ENCODE results near the gene IL36RN. TPM values are rescaled to one million over a fixed set of nuclear protein-coding genes. Genes with fewer than 3 reads are reported as not detected.

Gene IL36RN
- total RNA-seq (not detected), polyA plus RNA-seq (ENCODE audit: insufficient read depth in 1 of 8, insufficient read length in 8 of 8, low replicate concordance in 1 of 8) (1 to 10 TPM in 1 of 8 donors, under 1 TPM in 1, not detected in 6; 0.16 to 5.0 TPM)
- long read RNA-seq, donor 1, result 0 reads
- long read RNA-seq, donor 2, result 0 reads
- long read RNA-seq, donor 3, result 0 reads
- long read RNA-seq, donor 4, result 0 reads
- long read RNA-seq, donor 5, result 0 reads
- long read RNA-seq, donor 6, result 0 reads
- long read RNA-seq, donor 7, result 0 reads
- long read RNA-seq, donor 8, result 0 reads
- long read RNA-seq, donor 9, result 0 reads
- long read RNA-seq, donor 10, result 0 reads
- long read RNA-seq, donor 11, result 0 reads

DNA sequence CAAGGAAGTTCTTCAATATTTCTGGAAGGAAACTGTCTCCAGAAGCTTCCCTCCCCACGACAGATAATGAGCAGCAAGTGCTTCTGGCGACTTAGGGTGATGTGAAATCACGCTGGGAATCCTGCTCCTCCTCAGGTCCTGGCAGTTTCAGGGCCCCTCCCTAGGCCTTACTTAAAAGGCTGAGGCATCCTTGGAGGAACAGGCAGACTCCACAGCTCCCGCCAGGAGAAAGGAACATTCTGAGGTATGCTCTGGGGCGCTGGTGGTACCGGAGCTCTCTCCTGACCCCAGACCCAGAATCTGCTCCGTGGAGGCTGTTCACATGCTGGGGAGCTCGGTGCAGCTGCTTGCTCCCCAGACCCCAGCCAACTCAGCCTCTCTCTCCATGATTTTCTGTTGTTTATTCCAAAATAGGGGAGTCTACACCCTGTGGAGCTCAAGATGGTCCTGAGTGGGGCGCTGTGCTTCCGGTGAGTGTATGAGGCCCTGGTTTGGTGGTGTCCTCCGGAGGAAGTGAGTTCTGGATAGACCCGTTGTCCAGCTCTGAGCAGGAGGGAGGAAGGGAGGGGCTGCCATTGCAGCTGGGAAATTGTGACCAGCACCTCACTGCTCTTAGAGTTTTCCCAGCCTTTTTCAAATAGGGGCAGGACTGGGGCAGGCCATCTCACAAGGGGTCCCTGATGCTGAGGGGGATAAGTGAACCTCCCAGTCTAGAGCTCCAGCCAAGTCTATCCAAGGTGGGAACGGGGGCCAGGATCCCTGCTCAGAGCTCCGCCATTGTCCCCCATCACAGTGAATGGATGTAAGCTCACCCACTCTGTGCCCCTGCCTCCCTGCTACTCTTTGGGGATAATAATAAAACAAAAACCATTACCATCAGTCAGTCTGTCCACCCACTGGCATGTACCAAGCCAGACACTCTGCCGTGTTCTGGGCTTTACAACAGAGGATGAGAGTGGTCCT, at the start of gene IL36RN:
Gene IL36RN (plus strand): TSS at position 201 of the 963 bp plus-strand sequence. CDS start 241 bp downstream, at position 442.
- no peak within 1 kb of the TSS for H3K4me3 ChIP-seq (ENCODE audit: low read length)
- H3K27me3 ChIP-seq (ENCODE audit: control insufficient read depth, insufficient read depth, low read length), result no peaks in the 10 kb centered on the region
- DNase-seq, result no peak
- no peaks in the 10 kb centered on the region for H3K4me1 ChIP-seq (ENCODE audit: control insufficient read depth, insufficient read depth, low read length)
- 69% methylated on average over 12 of the region's 15 CpGs for WGBS (ENCODE audit: insufficient coverage)
- peaks cover 5% of the 10 kb centered on the region for H3K9me3 ChIP-seq (replicated peaks; ENCODE audit: control insufficient read depth, low read depth, low read length)
- no peak within 1 kb of the TSS for H3K27ac ChIP-seq (ENCODE audit: low read length)
- no peaks in the 10 kb centered on the region for H3K36me3 ChIP-seq (ENCODE audit: control insufficient read depth, insufficient read depth, low read length)

DNA sequence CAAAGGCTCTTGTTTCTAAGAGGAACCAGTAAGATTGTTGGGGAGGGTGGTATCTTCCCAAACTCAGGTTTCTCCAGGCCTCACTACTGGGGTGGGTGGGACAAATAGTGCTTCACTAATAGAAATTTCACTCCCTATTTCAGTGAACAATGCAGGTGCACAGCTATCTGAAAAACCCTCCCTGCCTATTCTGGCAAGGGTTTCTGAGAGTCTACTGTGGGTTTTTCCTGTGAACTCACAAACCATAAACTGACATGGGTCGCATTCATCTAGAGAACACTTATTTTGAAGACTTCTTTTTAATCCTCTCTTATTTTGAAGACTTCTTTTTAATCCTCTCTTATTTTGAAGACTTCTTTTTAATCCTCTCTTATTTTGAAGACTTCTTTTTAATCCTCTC, 49.4 kb upstream of the IL36RN start:
- WGBS (ENCODE audit: insufficient coverage), result no CpG with 5 or more reads among the region's 1 CpG
- H3K27ac ChIP-seq (ENCODE audit: low read length), result no peak overlapping the region
- H3K4me1 ChIP-seq (ENCODE audit: control insufficient read depth, insufficient read depth, low read length), result no peaks in the 10 kb centered on the region
- no peaks in the 10 kb centered on the region for H3K36me3 ChIP-seq (ENCODE audit: control insufficient read depth, insufficient read depth, low read length)
- peaks cover 2% of the 10 kb centered on the region for H3K27me3 ChIP-seq (ENCODE audit: control insufficient read depth, insufficient read depth, low read length)
- no peak overlapping the region for H3K4me3 ChIP-seq (ENCODE audit: low read length)
- DNase-seq, result no peak
- no peaks in the 10 kb centered on the region for H3K9me3 ChIP-seq (replicated peaks; ENCODE audit: control insufficient read depth, low read depth, low read length)

DNA sequence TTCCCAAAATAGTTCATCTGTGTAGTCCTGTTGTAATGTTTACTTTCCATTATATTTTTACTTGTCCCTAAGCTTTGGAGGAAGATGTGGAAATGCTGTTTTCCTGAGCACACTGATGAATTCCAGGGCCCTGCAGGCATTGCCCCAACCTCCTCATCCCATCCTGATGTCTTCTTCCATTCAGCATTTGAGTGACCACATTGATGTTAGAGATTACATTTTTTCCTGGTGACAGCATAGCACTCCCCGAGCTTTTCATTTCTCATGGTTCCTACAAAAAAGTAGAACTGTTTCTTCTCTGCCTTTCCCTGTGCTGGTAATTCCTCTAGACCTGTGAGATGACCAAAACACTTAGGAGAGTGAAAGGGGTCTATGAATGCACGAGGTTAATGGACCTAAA, 48.9 kb upstream of the IL36RN start:
- Histone ChIP-seq H3K9me3 (replicated peaks; ENCODE audit: control insufficient read depth, low read depth, low read length) (no peaks in the 10 kb centered on the region), H3K4me3 (ENCODE audit: low read length) (no peak overlapping the region), H3K27ac (ENCODE audit: low read length) (no peak overlapping the region), H3K27me3 (ENCODE audit: control insufficient read depth, insufficient read depth, low read length) (peaks cover 2% of the 10 kb centered on the region), H3K36me3 (ENCODE audit: control insufficient read depth, insufficient read depth, low read length) (no peaks in the 10 kb centered on the region), H3K4me1 (ENCODE audit: control insufficient read depth, insufficient read depth, low read length) (no peaks in the 10 kb centered on the region)
- DNase-seq, result no peak
- 25% methylated on average over 1 of the region's 2 CpGs for WGBS (ENCODE audit: insufficient coverage)

DNA sequence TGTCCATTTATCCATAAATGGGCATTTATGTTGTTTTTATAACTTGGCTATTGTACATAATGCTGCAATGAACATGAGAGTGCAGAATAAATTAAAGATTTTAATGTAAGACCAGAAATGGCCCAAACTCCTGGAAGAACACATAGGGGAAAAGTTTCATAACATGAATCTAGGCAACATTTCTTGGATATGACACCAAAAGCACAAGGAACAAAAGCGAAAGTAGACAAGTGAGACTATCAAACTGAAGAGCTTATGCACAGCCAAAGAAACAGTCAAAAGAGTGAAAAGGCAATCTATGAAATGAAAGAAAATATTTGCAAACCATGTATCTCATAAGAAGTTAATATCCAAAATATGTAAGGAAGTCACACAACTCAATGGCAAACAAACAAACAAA, 47.9 kb upstream of the IL36RN start:
- no peak for DNase-seq
- Histone ChIP-seq H3K36me3 (ENCODE audit: control insufficient read depth, insufficient read depth, low read length) (no peaks in the 10 kb centered on the region), H3K27me3 (ENCODE audit: control insufficient read depth, insufficient read depth, low read length) (peaks cover 2% of the 10 kb centered on the region), H3K4me1 (ENCODE audit: control insufficient read depth, insufficient read depth, low read length) (no peaks in the 10 kb centered on the region), H3K27ac (ENCODE audit: low read length) (no peak overlapping the region), H3K9me3 (replicated peaks; ENCODE audit: control insufficient read depth, low read depth, low read length) (no peaks in the 10 kb centered on the region), H3K4me3 (ENCODE audit: low read length) (no peak overlapping the region)
- WGBS (ENCODE audit: insufficient coverage), result no CpG with 5 or more reads among the region's 1 CpG

DNA sequence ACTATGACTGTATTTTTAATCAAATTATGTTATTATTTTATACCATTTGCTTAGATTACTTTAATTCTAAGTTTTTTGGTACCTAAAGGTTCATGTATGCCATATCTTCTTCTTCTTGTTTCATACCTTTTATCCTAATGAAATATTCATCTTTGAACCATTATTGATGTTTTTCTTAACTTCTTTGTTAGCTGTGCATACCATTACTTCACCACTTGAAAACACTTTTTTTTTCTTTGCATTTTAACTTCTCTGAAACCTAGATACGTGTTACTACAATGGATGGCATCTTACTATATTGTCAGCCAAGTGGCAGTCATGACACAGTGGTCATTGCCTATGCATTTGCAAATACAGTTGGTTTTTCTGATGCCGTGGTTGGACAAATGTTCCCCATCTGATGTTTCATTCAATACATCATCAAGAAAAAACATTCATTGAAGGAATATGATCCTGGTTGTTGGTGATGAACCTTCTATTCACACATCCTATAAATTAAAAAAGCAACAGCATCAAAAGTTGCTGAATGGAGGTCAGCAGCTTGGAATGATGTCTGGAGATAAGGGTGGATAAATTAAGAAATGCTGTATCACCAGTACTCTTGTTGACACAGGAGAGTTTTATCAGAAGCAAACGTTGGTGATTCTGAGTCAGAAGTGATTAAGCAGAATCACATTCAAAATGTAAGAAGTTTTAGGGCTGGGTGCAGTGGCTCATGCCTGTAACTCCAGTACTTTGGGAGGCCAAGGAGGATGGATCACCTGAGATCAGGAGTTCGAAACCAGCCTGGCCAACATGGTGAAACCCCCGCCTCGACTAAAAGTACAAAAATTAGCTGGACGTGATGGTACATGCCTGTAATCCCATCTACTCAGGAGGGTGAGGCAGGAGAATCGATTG, 46.3 kb upstream of the IL36RN start:
- no peaks in the 10 kb centered on the region for H3K9me3 ChIP-seq (replicated peaks; ENCODE audit: control insufficient read depth, low read depth, low read length)
- DNase-seq, result no peak
- H3K27me3 ChIP-seq (ENCODE audit: control insufficient read depth, insufficient read depth, low read length), result no peaks in the 10 kb centered on the region
- WGBS (ENCODE audit: insufficient coverage), result 80% methylated on average over 6 of the region's 8 CpGs
- no peak overlapping the region for H3K4me3 ChIP-seq (ENCODE audit: low read length)
- H3K27ac ChIP-seq (ENCODE audit: low read length), result no peak overlapping the region
- H3K36me3 ChIP-seq (ENCODE audit: control insufficient read depth, insufficient read depth, low read length), result no peaks in the 10 kb centered on the region
- H3K4me1 ChIP-seq (ENCODE audit: control insufficient read depth, insufficient read depth, low read length), result no peaks in the 10 kb centered on the region

DNA sequence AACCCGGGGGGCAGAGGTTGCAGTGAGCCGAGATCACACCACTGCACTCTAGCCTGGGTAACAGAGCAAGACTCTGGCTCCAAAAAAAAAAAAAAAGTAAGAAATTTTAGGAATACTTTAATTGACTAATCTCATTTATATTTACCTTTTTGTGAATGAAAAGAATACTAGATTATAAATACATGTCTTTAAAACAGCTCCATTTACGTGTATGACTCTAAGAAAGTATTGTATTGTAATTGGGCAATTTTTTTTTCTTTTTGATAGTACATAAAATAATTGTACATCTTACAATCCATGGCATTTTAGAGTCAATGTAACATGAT, 45.7 kb upstream of the IL36RN start:
- Histone ChIP-seq H3K27ac (ENCODE audit: low read length) (no peak overlapping the region), H3K4me1 (ENCODE audit: control insufficient read depth, insufficient read depth, low read length) (no peaks in the 10 kb centered on the region), H3K27me3 (ENCODE audit: control insufficient read depth, insufficient read depth, low read length) (no peaks in the 10 kb centered on the region), H3K36me3 (ENCODE audit: control insufficient read depth, insufficient read depth, low read length) (no peaks in the 10 kb centered on the region), H3K9me3 (replicated peaks; ENCODE audit: control insufficient read depth, low read depth, low read length) (no peaks in the 10 kb centered on the region), H3K4me3 (ENCODE audit: low read length) (no peak overlapping the region)
- no peak for DNase-seq
- WGBS (ENCODE audit: insufficient coverage), result 100% methylated on average over 1 of the region's 3 CpGs

DNA sequence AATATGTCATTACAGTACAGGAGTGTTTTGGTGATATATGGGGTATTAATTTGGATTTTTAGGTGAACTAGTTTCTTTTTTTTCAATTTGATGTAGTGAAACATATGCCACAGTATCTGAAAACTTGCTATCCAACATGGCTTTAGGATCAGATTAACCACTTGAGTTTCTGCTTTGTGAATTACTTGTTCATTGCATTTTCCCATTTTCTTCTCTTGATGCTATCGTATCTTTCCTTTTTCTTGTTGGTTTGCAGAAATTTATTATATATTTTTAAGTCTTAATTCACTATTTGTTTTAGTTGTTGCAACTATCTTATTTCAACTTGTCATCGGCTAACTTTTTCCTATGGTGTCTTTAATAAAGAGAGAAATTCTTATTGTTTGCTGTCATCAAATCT, 44.9 kb upstream of the IL36RN start:
- no CpG with 5 or more reads among the region's 2 CpGs for WGBS (ENCODE audit: insufficient coverage)
- H3K36me3 ChIP-seq (ENCODE audit: control insufficient read depth, insufficient read depth, low read length), result no peaks in the 10 kb centered on the region
- no peak overlapping the region for H3K27ac ChIP-seq (ENCODE audit: low read length)
- H3K27me3 ChIP-seq (ENCODE audit: control insufficient read depth, insufficient read depth, low read length), result no peaks in the 10 kb centered on the region
- DNase-seq, result no peak
- H3K4me1 ChIP-seq (ENCODE audit: control insufficient read depth, insufficient read depth, low read length), result no peaks in the 10 kb centered on the region
- H3K4me3 ChIP-seq (ENCODE audit: low read length), result no peak overlapping the region
- H3K9me3 ChIP-seq (replicated peaks; ENCODE audit: control insufficient read depth, low read depth, low read length), result no peaks in the 10 kb centered on the region

DNA sequence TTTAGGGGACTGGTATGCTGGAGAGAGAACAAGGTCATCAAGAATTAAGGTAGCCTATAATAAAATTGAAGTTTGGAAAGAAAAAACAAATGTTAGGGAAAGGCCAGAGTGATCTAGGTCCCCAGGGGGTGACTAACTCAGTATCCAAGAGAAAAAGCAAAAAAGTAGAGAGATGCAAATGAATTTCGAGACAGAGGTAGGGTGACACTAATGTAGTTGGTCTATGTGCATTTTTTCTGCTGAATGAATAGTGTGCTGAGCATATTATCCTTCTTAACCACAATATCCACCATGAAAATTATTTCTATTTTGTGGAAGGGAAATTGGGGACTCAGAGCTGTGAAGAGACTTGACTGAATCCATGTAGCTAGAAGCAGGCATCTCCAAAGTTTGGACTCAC, 44.0 kb upstream of the IL36RN start:
- H3K36me3 ChIP-seq (ENCODE audit: control insufficient read depth, insufficient read depth, low read length), result no peaks in the 10 kb centered on the region
- H3K4me3 ChIP-seq (ENCODE audit: low read length), result no peak overlapping the region
- no peak for DNase-seq
- no peaks in the 10 kb centered on the region for H3K4me1 ChIP-seq (ENCODE audit: control insufficient read depth, insufficient read depth, low read length)
- WGBS (ENCODE audit: insufficient coverage), result no CpG with 5 or more reads among the region's 1 CpG
- no peaks in the 10 kb centered on the region for H3K9me3 ChIP-seq (replicated peaks; ENCODE audit: control insufficient read depth, low read depth, low read length)
- no peaks in the 10 kb centered on the region for H3K27me3 ChIP-seq (ENCODE audit: control insufficient read depth, insufficient read depth, low read length)
- no peak overlapping the region for H3K27ac ChIP-seq (ENCODE audit: low read length)

DNA sequence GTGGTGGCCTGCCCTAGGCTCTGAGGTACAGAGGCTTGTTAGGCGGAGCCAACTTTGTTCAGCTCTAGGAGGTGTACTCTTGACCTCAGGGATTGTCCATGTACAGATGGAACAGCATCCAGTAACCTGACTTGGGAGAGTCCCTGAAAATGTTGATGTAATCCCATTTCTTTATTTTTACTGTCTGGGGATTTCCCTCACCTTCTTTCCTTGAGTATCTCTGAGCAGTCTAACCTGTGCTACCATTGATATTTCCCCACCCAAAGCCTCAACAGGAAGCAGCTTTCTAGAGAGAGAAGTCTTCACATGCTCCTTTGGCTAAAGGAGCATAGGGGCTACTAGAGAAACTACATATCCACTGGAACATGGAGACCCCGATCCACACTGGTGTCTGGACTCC, 43.3 kb upstream of the IL36RN start:
- no peaks in the 10 kb centered on the region for H3K4me1 ChIP-seq (ENCODE audit: control insufficient read depth, insufficient read depth, low read length)
- H3K27me3 ChIP-seq (ENCODE audit: control insufficient read depth, insufficient read depth, low read length), result no peaks in the 10 kb centered on the region
- no peaks in the 10 kb centered on the region for H3K36me3 ChIP-seq (ENCODE audit: control insufficient read depth, insufficient read depth, low read length)
- WGBS (ENCODE audit: insufficient coverage), result 95% methylated on average over 2 of the region's 2 CpGs
- no peak for DNase-seq
- no peak overlapping the region for H3K4me3 ChIP-seq (ENCODE audit: low read length)
- H3K9me3 ChIP-seq (replicated peaks; ENCODE audit: control insufficient read depth, low read depth, low read length), result no peaks in the 10 kb centered on the region
- no peak overlapping the region for H3K27ac ChIP-seq (ENCODE audit: low read length)

DNA sequence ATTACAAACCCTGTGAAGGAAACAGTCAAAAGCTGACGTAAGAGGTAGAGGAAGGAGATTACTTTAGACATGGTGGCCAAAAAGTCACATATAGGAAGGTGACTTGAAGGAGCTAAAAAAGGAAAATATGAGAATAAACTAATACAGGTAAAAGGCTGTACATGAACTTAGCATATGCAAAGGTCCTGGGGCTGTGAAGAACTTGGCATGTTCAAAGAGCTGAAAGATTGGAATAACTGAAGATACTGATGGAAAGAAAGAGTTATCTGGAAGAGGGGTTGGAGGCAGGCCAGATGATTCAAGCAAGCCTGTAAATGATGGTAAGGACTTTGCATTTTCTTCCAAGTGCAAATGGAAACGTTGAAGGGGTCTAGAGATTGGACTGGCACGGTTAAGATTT, 40.5 kb upstream of the IL36RN start:
- 90% methylated on average over 3 of the region's 3 CpGs for WGBS (ENCODE audit: insufficient coverage)

More for the DNA sequence above, 40.5 kb upstream of the IL36RN start:
- Histone ChIP-seq H3K4me1 (ENCODE audit: control insufficient read depth, insufficient read depth, low read length) (no peaks in the 10 kb centered on the region), H3K36me3 (ENCODE audit: control insufficient read depth, insufficient read depth, low read length) (no peaks in the 10 kb centered on the region), H3K27ac (ENCODE audit: low read length) (no peak overlapping the region), H3K4me3 (ENCODE audit: low read length) (no peak overlapping the region), H3K9me3 (replicated peaks; ENCODE audit: control insufficient read depth, low read depth, low read length) (no peaks in the 10 kb centered on the region), H3K27me3 (ENCODE audit: control insufficient read depth, insufficient read depth, low read length) (no peaks in the 10 kb centered on the region)
- no peak for DNase-seq
